Hematopoietic multipotent progenitor cell (in vitro differentiated cells): ENCODE data around the gene GOLM1. TPM values are rescaled to one million over a fixed set of nuclear protein-coding genes. Genes with fewer than 3 reads are reported as not detected.
"Not testable (repeated sequence)": the region's sequence is repeated elsewhere in the genome, so short reads cannot be mapped to it uniquely, and the experiment has no call there.

Experiments
- DNase-seq, 3 donors: peaks; one replicate each; pipeline ENCODE4 v3.0.0-alpha.2; 2011 to 2015; ENCODE audit warnings: low read depth in 2 of 3, low spot score in 2 of 3
- total RNA-seq: library from RNA; depleted of rRNA; stranded (reverse); fragments of >200 nt; gene quantifications from one replicate; pipeline ENCODE4 v1.2.3, GENCODE V29; 2012

GOLM1 gene, protein sequence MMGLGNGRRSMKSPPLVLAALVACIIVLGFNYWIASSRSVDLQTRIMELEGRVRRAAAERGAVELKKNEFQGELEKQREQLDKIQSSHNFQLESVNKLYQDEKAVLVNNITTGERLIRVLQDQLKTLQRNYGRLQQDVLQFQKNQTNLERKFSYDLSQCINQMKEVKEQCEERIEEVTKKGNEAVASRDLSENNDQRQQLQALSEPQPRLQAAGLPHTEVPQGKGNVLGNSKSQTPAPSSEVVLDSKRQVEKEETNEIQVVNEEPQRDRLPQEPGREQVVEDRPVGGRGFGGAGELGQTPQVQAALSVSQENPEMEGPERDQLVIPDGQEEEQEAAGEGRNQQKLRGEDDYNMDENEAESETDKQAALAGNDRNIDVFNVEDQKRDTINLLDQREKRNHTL
- total RNA-seq, result 1.1 TPM

DNA sequence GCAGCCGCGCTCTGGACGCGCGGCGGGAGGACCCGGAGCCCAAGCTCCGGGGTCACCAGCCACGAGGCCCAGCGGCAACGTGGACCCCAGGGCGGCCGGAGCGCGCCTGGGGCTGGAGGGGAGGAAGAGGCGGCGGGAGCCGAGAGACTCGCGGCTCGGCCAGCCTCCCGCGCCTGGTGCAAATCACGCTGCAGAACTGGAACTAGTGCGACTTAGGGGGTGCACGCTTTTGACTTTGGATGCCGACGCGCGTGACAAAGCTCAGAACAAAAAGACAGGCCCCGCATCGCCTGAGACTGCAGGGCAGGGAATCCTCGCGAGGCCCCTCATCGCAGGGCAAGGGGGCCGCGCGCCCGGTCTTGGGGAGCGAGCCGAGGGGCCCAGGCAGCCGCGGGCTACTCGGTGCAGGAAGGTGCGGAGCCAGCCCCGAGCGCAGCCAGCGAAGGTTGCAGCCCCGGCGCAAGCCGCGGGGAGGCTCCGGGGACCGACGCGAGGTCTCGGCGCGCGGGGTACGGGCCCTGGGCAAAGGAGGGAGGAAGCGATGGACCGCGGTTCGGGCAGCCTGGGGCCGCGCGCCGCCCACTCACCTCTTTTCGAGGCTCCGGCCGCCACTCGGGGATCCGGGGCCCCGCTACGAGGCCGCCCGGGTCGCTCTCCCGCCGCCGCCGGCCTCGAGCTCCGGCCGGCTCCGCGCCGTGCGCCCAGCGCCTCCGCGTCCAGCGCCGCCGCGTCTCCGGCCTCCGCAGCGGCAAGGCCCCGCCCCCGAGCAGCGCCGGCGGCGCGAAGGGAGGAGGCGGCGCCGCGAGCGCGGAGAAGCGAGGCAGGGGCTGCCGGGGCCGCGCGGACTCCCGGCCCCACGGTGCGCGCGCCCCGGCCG lies at the start of gene GOLM1:
Gene GOLM1, minus strand, starts transcription at position 735 of the 877 bp plus-strand sequence. CDS start 20,238 bp downstream, outside the sequence.
- DNase-seq, result peak in 2 of 3 donors; percentile 40 to 59

DNA sequence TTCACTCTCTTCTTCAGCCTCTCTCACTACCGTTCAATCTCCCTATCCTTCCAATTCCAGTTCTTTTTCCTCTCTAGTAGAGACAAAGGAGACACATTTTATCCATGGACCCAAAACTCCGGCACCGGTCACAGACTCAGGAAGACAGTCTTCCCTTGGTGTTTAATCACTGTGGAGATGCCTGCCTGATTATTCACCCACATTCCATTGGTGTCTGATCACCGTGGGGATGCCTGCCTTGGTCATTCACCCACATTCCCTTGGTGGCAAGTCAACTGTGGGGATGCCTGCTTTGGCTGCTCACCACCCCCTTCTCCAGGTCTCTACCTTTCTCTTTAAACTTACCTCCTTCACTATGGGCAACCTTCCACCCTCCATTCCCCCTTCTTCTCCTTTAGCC lies 47.3 kb upstream of the GOLM1 start:
- DNase-seq, result not testable (repeated sequence)

DNA sequence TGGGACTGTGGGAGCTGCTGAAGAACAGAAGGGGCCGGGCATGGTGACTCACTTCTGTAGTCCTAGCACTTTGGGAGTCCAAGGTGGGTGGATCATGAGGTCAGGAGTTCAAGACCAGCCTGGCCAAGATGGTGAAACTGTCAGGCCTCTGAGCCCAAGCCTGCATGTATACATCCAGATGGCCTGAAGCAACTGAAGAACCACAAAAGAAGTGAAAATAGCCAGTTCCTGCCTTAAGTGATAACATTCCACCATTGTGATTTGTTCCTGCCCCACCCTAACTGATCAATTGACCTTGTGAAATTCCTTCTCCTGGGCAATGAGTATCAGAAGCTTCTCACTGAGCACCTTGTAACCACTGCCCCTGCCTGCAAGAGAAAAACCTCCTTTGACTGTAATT lies 46.6 kb upstream of the GOLM1 start:
- DNase-seq, result not testable (repeated sequence)

DNA sequence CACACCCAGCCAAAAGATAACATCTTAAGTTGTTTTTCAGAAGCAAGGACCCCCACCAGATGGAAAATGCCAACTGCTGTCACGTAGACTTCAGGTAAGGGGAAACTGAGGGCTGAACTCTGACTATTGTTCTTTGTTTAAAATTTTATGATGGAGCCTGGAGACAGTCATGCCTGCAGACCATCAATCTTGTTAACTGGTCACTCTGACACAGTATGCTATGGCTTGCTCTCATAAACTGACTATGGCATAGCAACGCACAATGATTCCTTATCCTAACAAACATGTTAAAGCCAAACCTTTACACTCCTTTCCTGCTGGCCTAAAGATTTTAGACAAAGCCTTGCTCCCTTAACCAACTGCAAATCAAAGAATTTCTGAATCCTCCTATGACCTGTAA lies 43.6 kb upstream of the GOLM1 start:
- DNase-seq, result no peak

DNA sequence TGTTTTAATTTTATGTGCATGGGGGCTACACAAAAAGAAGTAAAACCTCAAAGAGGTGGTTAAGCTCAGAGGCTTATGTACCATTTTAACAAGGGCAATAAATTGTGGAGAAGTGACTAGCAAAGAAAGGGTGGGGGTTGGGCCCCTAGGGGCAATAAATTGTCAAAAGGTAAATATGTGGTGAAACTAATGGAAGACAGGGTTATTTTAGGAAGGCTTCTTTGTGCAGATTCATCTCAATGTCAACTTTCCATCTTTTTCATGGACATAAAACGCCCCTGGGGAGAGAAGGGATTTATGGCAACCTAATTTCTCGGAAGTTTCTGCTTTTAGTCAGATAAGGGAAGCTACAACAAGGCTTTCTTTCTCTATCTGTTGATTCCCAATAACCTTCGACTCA lies 42.5 kb upstream of the GOLM1 start:
- no peak for DNase-seq

DNA sequence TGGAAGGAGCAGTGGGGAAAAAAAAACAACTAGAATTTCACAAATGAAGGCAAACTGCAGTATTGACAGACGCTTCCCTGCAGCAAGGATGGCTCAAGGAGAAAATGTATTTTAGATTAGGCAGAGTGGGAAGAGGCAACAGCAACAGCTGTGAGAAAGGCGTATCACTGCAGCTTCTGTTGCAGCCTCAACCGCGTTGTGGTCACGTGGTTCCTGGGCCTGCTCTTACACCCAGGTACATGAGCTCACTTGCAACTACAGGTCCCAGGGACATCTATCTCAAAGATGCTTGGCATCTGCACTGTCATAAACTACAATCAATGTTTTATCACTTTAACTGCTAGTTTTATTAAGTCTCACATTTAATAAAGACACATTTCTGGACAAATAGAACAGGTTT lies 36.0 kb upstream of the GOLM1 start:
- DNase-seq, result no peak

DNA sequence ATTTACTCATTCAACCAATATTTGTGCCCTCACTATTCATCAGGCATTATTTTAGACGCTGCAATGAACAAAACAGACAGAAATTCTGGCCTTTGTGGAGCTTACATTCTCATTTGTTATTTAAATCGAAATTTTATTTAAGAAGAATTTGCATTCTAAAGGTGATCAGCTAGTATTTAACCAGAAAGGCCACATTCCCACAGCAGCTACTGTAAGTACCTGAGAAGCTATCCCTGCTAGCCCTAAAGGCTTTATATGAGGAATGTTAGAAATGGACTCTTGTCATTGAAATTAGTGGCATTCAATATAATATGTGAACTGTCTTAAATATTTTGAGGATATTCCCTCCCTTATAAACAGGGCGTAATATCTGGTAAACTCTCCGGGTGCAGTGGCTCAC lies 35.0 kb upstream of the GOLM1 start:
- DNase-seq, result no peak

DNA sequence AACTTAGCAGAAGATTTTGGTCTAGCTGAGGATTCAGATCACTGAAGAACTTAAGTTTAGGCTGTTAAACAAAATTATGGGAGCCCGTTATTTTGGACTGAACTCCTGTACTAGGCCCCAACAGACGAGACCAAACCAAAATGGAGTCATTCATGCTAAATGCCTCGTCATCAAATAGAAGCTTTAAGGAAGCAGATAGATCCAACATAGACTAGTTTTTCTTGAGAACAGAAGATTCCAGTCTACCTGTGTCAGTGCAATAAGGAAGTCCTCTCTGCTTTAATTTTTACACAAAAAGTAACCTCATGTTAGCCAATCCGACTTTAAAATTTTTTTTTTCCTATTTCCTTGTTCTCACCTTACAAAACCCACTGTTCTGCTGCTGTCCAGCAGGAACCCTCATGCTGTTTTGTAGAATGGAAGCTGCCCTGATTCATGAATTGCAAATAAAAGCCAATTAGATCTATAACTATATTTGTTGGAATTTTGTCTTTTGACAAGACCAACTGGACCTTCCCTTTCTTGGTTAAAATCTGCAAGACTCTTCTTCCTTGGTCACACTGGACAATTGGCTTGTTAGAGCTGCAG lies 29.0 kb upstream of the GOLM1 start:
- DNase-seq, result no peak

DNA sequence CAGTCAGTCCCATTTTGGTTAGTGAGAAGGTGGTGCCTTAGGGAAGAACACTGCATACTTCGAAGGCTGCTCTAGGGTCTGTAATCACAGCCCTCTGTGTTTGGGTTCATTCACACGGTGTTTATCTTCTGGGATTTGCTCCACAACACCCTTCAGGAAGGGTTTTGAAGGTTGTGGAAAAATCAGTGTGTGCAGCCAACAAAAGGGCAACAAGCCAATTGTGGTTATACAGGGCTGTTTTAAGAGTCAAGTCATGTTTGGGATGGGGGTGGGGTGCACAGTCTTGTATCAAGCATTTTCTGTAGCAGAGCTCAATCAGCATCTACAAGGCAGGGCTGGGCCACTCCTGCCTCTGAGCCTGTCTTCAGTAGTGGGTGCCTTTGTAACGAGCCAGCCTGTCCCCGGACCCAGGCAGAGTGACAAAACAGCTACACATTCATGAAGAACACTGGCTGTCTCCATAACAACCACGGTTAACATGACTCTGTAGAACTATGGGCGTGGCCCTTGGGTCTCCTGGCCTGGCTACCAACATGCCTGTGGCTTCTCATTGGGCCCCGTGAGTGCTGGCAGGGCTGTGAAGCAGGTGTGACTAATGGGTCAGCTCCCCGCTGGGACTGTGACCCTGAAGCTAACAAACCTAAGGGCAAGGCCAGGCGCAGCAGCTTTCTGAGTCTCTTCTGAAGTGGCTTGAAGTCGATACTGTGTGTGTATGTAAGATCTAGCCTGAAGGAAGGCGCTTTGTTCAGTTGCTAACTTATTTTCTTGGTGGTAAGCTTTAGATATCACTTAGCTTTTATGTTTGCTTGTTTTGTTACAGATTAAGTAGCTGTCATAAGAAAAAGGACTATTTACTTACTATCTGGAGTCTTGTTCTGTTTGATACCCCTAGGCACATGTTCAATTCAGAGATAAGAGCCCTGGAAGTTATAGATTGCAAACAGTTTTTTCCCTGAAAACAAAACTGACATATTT lies 27.9 kb upstream of the GOLM1 start:
- peak in 1 of 3 donors; percentile 1 for DNase-seq

DNA sequence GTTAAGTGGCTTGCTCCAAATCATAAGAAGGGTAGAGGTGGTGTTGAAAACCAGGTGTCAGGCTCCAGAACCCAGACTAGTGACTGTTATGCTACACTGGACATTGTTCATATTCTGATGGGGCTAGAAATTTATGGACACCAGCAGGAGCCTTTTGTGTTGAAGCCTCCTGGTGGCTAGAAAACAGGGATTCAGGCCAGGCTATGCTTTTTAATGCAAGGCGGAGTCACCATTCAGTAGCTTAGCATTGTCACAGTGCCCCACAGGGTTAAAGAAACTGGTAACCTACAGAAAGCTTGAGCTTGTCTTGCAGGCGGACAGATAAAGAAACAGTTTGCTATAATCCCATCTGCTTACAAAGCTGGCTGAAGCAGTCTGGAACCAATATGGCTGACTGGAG lies 23.0 kb upstream of the GOLM1 start:
- no peak for DNase-seq

DNA sequence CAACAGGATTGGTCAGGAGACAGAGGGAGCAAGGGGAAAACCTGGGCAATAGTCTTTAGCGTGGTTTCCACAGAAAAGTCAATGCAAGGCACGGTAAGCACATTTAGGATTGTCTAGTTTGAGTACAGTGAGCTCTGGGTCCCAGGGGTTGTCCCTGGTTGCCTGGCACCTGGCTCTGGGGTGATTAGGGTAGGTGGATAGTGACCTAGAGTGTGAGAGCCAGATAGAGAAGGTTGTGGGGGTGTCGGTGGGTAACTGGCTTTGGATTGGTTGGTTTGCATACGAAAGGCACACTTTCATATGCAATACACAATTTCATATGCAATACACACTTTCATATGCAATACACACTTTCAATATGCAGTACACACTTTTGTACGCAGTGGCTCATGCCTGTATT lies 20.1 kb upstream of the GOLM1 start:
- DNase-seq, result no peak

DNA sequence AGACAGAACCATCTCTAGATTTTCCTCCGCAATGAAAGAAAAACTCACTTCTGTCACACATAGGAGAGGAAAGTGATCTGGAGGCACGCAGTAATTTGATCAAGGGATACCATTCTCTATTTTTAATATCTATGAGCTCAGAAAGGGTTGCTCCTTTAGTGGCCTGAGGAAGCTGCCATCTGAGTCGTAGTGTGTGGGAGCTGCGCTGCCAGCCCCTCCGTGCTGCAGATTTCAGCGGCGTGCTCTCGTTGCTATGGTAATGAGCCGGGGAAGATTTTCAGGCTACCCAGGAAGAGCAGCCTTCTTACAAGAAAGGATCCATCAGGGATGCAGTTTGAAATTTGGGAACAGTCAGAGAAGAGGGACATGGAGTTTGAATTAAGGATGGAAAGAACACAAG lies 17.1 kb upstream of the GOLM1 start:
- DNase-seq, result no peak

DNA sequence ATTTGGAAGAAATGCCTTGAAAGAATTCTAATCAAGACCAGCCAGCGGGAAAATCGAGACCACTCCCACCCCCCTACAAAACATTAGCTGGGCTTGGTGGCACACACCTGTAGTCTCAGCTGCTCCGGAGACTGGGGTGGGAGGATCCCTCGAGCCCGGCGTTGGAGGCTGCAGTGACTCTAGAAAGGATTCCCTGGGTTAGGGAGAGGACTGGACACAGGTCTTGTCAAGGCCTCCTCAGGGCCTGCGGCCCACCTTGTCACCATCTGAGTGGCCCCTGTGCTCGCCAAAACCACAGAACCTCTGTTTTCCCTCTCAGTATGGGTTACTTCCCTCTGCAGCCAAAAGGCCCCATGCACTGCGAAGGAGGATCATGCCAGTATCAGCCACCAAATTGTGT lies 16.5 kb upstream of the GOLM1 start:
- DNase-seq, result no peak

DNA sequence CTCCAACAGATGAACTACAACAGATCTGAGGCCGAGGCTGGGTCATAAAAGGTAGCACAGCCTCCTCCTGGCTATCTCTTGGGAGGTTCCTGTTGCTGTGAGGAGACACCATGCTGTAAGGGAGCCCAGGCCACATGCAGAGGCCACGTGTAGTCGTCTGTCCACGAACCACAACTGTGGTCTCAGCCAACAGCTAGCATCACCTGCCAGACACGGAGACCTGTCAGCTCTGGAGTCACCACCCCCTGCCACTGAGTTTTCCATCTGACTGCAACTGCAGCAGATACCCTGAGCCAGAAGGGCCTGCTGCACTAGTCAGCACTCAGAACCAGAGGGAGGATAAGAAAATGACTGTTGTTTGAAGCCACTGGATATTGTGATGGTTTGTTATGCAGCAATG lies 12.7 kb upstream of the GOLM1 start:
- no peak for DNase-seq

DNA sequence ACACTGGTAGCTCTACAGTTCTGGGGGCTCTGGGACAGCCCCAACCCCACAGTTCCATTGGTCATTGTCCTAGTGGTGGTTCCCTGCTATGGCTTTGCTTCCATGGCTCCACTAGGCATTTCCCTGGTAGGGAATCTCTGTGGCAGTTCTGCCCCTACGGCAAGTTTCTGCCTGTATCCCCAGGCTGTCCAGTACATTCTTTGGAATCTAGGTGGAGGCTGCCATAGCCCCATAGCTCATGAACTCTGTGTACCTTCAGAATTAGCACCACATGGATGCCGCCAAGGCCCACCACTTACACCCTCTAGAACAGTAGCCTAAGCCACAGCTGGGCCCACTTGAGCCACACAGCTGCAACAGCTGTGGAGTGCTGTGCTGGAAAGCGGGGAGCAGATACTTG lies 3.3 kb upstream of the GOLM1 start:
- DNase-seq, result no peak

DNA sequence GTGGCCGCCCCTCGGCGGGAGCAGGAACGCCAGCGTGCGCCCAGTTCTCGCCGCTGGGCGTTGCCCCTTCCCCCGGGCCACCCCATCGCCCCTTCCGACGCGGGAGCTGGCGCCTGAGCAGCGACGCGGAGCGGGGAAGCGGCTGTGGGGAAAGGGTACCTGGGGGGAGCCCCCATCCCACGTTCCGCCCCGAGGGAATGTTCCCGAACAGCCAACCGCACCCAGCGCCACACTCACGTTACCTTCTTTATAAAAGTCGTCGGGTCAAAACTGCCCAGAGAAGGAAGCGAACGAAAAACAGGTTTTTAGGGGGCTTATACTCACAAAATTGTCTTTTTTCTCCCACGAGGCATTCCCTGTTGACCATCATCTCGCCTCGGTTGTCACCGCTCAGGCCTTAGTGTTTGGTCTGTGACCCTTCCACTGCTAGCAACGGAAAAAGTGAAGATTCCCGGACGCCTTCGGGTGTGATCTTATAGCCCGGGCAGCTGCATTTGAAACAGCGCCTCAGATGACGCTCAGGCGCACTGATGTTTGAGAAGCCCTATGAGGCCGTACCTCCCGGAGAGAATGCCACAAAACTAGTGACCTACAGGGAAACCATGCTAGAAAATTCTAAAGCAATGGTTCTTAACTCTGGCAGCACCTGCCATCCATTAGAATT lies 475 bp upstream of the GOLM1 start:
- peak in 2 of 3 donors; percentile 17 to 50 for DNase-seq

DNA sequence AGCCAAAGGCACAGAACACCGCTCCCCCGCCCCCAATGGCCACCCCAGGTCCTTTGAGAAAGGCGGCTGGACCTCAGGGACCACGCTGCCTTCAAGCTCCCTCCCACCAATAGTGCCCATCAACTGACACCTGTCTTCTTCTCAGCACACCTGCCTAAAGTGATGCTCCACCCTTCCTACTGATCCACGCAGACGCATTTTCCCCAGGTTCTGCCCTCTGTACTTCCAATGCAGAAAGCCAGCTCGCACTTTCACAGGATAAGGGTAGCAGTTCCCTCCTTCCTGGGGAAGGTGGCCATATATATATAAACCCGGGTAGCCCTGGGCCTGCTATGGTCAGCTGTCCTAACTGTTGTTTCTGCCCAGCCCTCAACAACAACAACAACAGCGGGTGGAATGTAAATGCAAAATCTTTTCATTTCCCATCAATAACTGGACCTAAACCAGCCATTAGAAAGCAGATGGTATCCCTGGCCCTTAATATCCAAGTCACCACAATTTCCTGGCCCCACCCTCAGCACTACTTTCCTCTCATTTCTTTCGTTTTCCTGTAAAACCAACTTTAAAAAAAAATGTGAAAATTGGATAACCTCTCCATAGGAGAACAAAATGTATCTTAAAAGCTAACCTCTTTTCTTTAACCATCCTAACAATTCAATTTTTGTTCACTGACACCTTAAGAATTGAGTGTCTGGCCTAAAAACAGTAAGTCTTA lies 1.7 kb downstream of the GOLM1 start:
- DNase-seq, result no peak

DNA sequence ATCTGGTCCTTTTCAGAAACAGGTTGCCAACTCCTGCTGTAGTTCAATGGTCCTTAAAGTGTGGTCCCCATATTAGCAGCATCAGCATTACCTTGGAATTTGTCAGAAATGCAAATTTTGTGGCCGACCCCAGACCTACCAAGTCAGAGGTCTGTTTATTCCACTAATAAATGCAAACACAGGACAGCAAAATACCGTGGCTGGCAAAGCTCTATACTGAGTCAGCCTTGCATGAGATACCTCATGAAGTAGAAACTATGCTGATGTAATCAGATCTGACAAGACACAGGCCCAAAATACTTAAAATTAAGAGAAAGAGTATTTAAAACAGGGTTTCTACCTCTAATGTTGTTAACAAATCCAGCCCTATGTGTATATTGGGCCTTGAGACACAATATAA lies 3.0 kb downstream of the GOLM1 start:
- no peak for DNase-seq
